CD4-positive, alpha-beta T cell (primary cell): ENCODE measurements around the gene POLR3G. TPM values are rescaled to one million over a fixed set of nuclear protein-coding genes. Genes with fewer than 3 reads are reported as not detected.

Experiments used
- ATAC-seq: fragments of 200-7000 bp; cut with Tn5 transposase; one replicate; pipeline ENCODE4 v1.10.0; 2022; ENCODE audit warnings: mild to moderate bottlenecking; ENCODE audit not compliant: poor library complexity
- CTCF ChIA-PET: fragments of 350-600 bp; sonication (Branson Sonifier 250); formaldehyde crosslinking; loops from one replicate; lab custom pipeline; 2021; ENCODE audit warnings: antibody characterized with exemption, inconsistent platforms; lab: Charles Lee
- POLR2A ChIA-PET: fragments of 350-600 bp; sonication (Branson Sonifier 250); formaldehyde crosslinking; loops from one replicate; lab custom pipeline; 2021; ENCODE audit warnings: antibody characterized with exemption, inconsistent platforms; lab: Charles Lee
- DNase-seq, 14 experiments: peaks; one replicate each; pipeline ENCODE4 v3.0.0-alpha.2; 2013 to 2020; ENCODE audit warnings: mixed read lengths in 2 of 14
- H3K27ac ChIP-seq, 2 donors: one replicate each; pipeline versions ENCODE4 v1.5.1 to v1.7.0; 2013; ENCODE audit warnings: low read length in 2 of 2, low read depth in 1 of 2, mild to moderate bottlenecking in 1 of 2
- H3K27me3 ChIP-seq, 2 experiments: 1 replicate in 1 of 2; 2 replicates in 1 of 2; pipeline versions ENCODE4 v1.6.1 to v1.7.0; 2013; ENCODE audit warnings: low read length in 2 of 2, control low read depth in 1 of 2, mild to moderate bottlenecking in 1 of 2, moderate library complexity in 1 of 2; ENCODE audit not compliant: insufficient read depth in 2 of 2, control insufficient read depth in 1 of 2
- H3K36me3 ChIP-seq: one replicate; pipeline ENCODE4 v1.6.1; 2013; ENCODE audit warnings: low read length, control low read depth; ENCODE audit not compliant: insufficient read depth
- H3K4me1 ChIP-seq: one replicate; pipeline ENCODE4 v1.6.1; 2013; ENCODE audit warnings: low read length, control low read depth; ENCODE audit not compliant: insufficient read depth
- H3K4me3 ChIP-seq: one replicate; pipeline ENCODE4 v1.5.1; 2013; ENCODE audit warnings: mild to moderate bottlenecking, low read length, moderate library complexity
- H3K9me3 ChIP-seq, 2 experiments: 1 replicate in 1 of 2; 2 replicates in 1 of 2; pipeline versions ENCODE4 v1.6.1 to v1.7.0; 2013; ENCODE audit warnings: low read length in 2 of 2, mild to moderate bottlenecking in 2 of 2, control low read depth in 1 of 2, moderate library complexity in 1 of 2; ENCODE audit not compliant: control insufficient read depth in 1 of 2, insufficient read depth in 1 of 2
- H3K27ac Mint-ChIP-seq: one replicate; pipeline ENCODE4 v1.8.0; 2020; ENCODE audit warnings: mixed read lengths
- H3K27me3 Mint-ChIP-seq: one replicate; pipeline ENCODE4 v1.8.0; 2021; ENCODE audit warnings: mixed read lengths
- H3K36me3 Mint-ChIP-seq: one replicate; pipeline ENCODE4 v1.8.0; 2021; ENCODE audit warnings: low read depth, mixed read lengths
- H3K4me1 Mint-ChIP-seq: one replicate; pipeline ENCODE4 v1.8.0; 2021; ENCODE audit warnings: low read depth, mixed read lengths
- H3K4me3 Mint-ChIP-seq: one replicate; pipeline ENCODE4 v1.8.0; 2020; ENCODE audit warnings: mild to moderate bottlenecking, mixed read lengths
- H3K9me3 Mint-ChIP-seq: one replicate; pipeline ENCODE4 v1.8.0; 2020; ENCODE audit warnings: mixed read lengths
- intact Hi-C, 2 experiments: fragments of 100-400 bp; cut with DNase I in 1 of 2; cut with micrococcal nuclease in 1 of 2; formaldehyde crosslinking; loops; one replicate each; pipeline versions ENCODE4 v1.15.1 to v1.9.0; 2023 to 2025; cut with DNase I, micrococcal nuclease
- total RNA-seq, 174 experiments: library from RNA in 2 of 174; stranded (reverse) in 2 of 174; gene quantifications; one replicate each; pipeline ENCODE4 v1.2.3 and lab custom pipeline; 2021 to 2026
- TF ChIP-seq, protein P1 (sequence below): fragments of 200-600 bp; IDR thresholded peaks from one replicate; pipeline ENCODE4 v1.8.0; 2022; ENCODE audit warnings: antibody characterized with exemption, mild to moderate bottlenecking

POLR3G gene
- total RNA-seq, 2 experiments from 2014 or later: 0.80 to 2.3 TPM

DNA sequence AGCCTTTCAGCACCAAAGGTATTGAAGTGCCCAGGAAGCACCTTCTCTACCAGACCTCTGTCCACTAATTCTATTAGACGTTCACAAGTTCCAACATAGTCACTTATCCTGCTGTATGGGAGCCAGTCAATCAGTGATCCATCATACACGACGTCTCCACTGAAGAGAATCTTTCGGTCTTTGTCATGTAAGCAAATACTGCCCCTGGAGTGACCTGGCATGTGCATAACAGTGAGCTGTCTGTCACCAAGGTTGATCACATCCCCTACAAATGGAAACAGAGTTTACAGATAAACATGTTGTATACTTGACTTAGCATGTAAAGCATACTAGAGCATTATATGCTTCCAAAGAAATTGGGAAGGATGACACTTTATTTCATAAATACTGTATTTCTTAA lies 13.4 kb upstream of the POLR3G start:
- POLR2A ChIA-PET: no interaction called here
- no peaks in the 10 kb centered on the region for H3K9me3 ChIP-seq
- no peaks in the 10 kb centered on the region for H3K4me1 ChIP-seq
- ATAC-seq (no peak), DNase-seq (no peak)
- no peak overlapping the region for H3K27ac ChIP-seq
- peaks cover 11% of the 10 kb centered on the region for H3K4me1 Mint-ChIP-seq
- TF ChIP-seq, protein P1, sequence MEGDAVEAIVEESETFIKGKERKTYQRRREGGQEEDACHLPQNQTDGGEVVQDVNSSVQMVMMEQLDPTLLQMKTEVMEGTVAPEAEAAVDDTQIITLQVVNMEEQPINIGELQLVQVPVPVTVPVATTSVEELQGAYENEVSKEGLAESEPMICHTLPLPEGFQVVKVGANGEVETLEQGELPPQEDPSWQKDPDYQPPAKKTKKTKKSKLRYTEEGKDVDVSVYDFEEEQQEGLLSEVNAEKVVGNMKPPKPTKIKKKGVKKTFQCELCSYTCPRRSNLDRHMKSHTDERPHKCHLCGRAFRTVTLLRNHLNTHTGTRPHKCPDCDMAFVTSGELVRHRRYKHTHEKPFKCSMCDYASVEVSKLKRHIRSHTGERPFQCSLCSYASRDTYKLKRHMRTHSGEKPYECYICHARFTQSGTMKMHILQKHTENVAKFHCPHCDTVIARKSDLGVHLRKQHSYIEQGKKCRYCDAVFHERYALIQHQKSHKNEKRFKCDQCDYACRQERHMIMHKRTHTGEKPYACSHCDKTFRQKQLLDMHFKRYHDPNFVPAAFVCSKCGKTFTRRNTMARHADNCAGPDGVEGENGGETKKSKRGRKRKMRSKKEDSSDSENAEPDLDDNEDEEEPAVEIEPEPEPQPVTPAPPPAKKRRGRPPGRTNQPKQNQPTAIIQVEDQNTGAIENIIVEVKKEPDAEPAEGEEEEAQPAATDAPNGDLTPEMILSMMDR: no peak
- no peak overlapping the region for H3K4me3 ChIP-seq
- H3K9me3 Mint-ChIP-seq: no peaks in the 10 kb centered on the region
- H3K36me3 ChIP-seq: peaks cover 3% of the 10 kb centered on the region
- H3K36me3 Mint-ChIP-seq: peaks cover 24% of the 10 kb centered on the region
- intact Hi-C loops: no loop called here
- H3K27me3 ChIP-seq: no peaks in the 10 kb centered on the region
- no peak overlapping the region for H3K27ac Mint-ChIP-seq
- no peaks in the 10 kb centered on the region for H3K27me3 Mint-ChIP-seq
- no peak overlapping the region for H3K4me3 Mint-ChIP-seq
- CTCF ChIA-PET: no interaction called here

DNA sequence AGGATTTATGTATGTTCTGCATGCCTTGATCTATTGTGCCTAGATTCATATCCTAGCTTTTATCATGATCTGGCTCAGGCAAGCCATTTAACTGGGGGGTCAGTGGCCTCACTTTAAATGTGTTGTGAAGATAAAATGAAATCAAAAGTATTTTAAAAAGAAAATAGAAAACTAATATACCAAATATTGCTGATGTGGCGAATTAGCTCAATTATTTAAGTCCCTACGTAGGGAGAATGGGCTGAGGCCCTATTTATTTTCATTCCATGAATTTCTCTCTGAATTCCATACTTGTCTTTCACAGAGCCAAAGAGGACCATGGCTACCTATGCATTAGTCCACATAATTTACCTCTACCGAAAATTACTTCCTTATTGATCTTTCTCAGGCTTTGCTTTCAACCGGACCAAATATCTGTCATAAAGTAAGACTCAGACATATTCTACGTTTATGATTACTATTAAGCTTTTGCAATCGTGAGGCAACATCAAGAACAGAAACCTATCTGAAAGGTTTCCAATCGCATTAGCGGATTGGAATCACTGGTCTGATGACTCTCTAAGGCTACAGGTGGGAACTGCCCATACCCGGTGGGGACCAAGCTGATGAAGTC lies 1.8 kb upstream of the POLR3G start:
- TF ChIP-seq, protein P1: no peak
- peak overlapping the region; percentile 98 for H3K4me3 ChIP-seq
- H3K27me3 Mint-ChIP-seq: no peaks in the 10 kb centered on the region
- H3K9me3 ChIP-seq: no peaks in the 10 kb centered on the region
- ChIA-PET POLR2A (interaction anchor here (1.1 to 3.5 kb wide), 5 partner anchors 11 to 910 kb away, joined by 3 to 90 read pairs (median 7); partner anchors contain the start of genes ARRDC3, CETN3 and LYSMD3), CTCF (interaction anchor here (1.6 kb wide), 1 partner anchor 56 kb away, joined by 4 read pairs; the partner anchor contains the start of gene LYSMD3)
- H3K4me1 Mint-ChIP-seq: peaks cover 52% of the 10 kb centered on the region
- H3K9me3 Mint-ChIP-seq: peaks cover 8% of the 10 kb centered on the region
- ATAC-seq: no peak
- H3K4me1 ChIP-seq: peaks cover 19% of the 10 kb centered on the region
- H3K4me3 Mint-ChIP-seq: peak overlapping the region; percentile 100
- peak overlapping the region; percentile 92 for H3K27ac Mint-ChIP-seq
- no peak overlapping the region for H3K27ac ChIP-seq
- no peaks in the 10 kb centered on the region for H3K27me3 ChIP-seq
- intact Hi-C loops: loop anchor here in 1 of 2 experiments (1.0 kb wide), 1 partner anchor 63 kb away; no protein-coding TSS in a partner anchor
- H3K36me3 Mint-ChIP-seq: peaks cover 53% of the 10 kb centered on the region
- DNase-seq: no peak
- no peaks in the 10 kb centered on the region for H3K36me3 ChIP-seq

GRCh38 chr5:90473396-90474234 lies 1.0 kb upstream of the POLR3G start:
- ChIA-PET POLR2A (interaction anchor here (0.6 to 3.5 kb wide), 12 partner anchors 8 to 909 kb away, joined by 3 to 90 read pairs (median 6); partner anchors contain the start of genes ARRDC3, CETN3 and LYSMD3), CTCF (interaction anchor here (1.0 to 1.7 kb wide), 2 partner anchors 34 to 1744 kb away, joined by 3 to 9 read pairs; no protein-coding TSS in a partner anchor)
- Mint-ChIP-seq H3K36me3 (peaks cover 45% of the 10 kb centered on the region), H3K4me3 (peak overlapping the region; percentile 100), H3K27ac (peak overlapping the region; percentile 92), H3K4me1 (peaks cover 48% of the 10 kb centered on the region), H3K27me3 (no peaks in the 10 kb centered on the region), H3K9me3 (peaks cover 2% of the 10 kb centered on the region)
- H3K36me3 ChIP-seq: no peaks in the 10 kb centered on the region
- peaks cover 19% of the 10 kb centered on the region for H3K4me1 ChIP-seq
- H3K4me3 ChIP-seq: peak overlapping the region; percentile 98
- DNase-seq (peak in 12 of 14 experiments; percentile 0 to 34 (median 9)), ATAC-seq (no peak)
- H3K27ac ChIP-seq: peak overlapping the region; percentile 70 to 74
- intact Hi-C loops: loop anchor here (1.0 to 2.0 kb wide), 4 partner anchors 33 to 64 kb away; partner anchors contain the start of genes CETN3 (in 1 of the 2) and LYSMD3 (in 1 of the 2)
- H3K9me3 ChIP-seq: no peaks in the 10 kb centered on the region
- TF ChIP-seq, protein P1: no peak
- no peaks in the 10 kb centered on the region for H3K27me3 ChIP-seq
